TTC549 (cell line): ENCODE results near the gene CYP2R1.
"Not testable (repeated sequence)": the region's sequence is repeated elsewhere in the genome, so short reads cannot be mapped to it uniquely, and the experiment has no call there.

Experiments
- FAIRE-seq: peaks from 2 replicates; lab custom pipeline; 2012; peaks lifted over from hg19 to GRCh38; lab: Jason Lieb, UNC

Gene CYP2R1

GRCh38 chr11:14892577-14892976 is 546 bp upstream of the CYP2R1 start:
- FAIRE-seq, result no peak

DNA sequence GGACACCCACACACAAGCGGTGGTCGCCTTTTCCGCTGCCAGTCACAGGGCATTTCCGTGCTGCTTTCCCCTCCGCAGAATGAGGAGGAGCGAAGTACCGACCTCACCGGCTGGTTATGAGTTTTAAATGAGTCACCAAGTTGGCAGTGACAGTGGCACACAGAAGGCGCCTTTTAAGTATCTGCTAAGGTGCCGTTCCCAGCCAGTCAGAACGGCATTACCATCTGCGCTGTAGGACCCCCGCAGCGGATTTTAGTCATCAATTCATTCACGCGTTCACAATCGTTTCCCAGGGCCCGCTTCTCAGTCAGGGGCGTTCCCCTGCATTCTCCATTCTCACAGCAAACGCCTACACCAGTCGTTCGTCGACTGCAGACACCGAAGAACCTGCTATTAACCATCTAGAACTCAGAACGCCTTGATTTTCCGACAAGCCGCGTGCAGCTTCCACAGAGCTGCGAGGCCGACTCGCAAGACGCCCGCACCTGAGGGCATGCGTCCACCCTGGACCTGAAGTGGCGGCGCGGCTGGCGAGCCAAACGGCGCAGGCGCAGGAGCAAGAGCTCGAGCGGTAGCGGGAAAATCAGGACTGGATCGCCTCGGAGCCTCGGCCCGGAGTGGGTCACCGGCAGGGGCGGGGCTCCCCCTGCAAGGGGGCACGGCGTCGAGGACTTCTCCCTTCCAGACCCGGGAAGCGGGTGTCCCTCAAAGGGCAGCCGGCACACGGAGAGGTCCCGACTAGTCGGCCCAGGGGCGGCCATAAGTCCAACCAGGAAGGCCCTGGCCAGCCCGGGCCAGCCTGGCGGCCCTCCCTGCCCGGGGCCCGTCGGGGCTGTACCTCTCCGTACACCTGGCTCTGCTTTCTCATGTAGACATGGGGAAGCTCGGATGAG is 642 bp downstream of the CYP2R1 start:
- no peak for FAIRE-seq

DNA sequence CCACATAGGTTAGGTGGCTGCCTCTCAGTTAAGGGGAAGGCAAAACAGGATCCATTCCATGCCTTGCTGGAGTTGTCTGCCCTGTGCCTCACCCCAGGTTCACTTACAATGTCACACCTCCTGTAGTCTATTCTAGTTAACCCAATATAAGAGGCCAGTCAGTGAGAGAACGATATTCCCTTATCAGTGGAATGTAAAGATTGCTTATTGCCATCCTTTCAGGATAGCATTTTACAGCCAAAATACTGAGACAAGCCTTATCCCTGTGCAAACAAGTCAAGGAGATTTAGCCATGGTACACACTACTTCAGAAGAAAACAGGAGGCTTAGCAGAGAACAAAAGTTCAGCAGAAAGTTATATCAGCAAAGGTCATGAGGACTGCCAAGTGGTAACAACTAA is 5.5 kb downstream of the CYP2R1 start:
- FAIRE-seq, result no peak

DNA sequence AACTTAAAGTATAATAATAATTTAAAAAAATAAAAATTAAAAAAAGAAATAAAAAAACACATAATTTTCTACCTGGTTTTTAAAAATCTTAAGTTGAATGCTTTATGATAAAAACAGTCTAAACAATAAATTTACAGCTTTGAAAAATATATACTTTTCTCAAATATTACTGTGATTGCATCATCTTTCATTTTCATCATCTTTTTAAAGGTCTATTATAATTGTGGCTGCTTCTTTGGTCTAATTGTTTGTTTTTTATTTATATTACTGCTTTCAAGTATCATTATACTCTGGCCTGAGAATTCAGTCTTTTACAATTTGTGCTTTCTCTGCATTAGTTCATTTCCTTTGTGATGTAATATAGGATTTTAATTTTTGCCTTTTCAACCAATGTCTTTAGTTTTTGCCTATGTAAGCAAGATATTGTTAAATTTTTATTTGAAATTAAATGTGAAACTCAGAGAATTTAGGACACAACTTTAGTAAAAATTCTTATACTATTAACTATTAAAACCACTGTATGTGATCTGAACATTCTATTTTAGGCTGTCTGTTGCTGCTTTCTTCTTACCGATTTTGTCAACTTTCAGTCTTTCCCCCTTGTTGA is 7.3 kb downstream of the CYP2R1 start:
- no peak for FAIRE-seq

GRCh38 chr11:14883683-14884082 is 8.3 kb downstream of the CYP2R1 start:
- FAIRE-seq, result not testable (repeated sequence)

DNA sequence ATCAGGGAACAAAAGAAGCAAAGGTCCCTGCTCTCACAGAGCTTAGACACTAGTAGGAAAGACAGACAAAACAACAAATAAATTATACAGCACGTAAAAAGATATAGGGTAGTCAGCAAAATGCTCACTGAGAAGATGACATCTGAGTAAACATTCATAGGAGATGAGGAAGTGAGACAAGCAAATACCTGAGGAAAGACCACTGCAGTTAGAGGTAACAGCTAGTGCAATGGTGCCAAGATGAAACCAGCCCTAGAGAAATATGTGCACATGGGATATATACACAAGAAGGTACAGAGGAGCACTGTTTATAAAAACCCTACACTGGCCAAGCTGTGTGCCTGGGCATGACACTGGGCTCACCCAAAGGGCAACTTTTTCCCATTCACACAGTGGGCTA is 9.8 kb downstream of the CYP2R1 start:
- FAIRE-seq, result no peak

DNA sequence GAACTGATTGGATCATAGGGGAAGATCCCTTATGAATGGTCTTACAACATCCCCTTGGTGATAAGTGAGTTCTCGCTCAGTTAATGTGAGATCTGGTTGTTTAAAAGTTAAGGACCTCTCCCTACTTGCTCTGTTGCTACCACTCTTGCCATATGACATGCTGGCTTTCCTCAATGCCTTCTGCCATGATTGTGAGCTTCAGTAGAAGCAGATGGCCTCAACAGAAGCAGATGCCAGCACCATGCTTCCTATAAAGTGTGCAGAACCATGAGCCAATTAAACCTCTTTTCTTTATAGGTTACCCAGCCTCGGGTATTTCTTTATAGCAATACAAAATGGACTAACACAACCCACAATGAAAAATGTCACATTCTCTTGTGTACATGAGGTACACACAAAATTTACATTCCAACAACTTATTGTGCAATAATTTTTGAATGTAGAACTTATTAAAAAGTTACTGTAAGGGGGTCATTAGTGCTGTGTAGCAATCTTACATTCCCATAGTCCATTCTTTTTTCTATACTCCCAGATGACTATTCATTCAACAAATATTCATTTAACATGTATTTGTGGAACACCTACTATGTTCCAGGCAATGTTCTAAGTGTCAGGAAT is 10.3 kb downstream of the CYP2R1 start:
- FAIRE-seq, result no peak

GRCh38 chr11:14875163-14875562 is 16.9 kb downstream of the CYP2R1 start:
- FAIRE-seq, result no peak

GRCh38 chr11:14873632-14874031 is 18.4 kb downstream of the CYP2R1 start:
- no peak for FAIRE-seq

- no peak for FAIRE-seq
Measured at GRCh38 chr11:14872032-14872431, 20.0 kb downstream of the CYP2R1 start.

DNA sequence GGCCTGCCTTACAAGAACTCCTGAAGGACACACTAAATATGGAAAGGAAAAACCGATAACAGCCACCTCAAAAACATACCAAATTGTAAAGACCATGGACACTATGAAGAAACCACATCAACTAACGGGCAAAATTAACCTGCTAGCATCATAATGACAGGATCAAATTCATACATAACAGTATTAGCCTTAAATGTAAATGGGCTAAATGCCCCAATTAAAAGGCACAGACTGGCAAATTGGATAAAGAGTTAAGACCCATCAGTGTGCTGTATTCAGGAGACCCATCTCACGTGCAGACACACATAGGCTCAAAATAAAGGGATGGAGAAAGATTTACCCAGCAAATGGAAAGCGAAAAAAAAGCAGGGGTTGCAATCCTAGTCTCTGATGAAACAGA is 28.3 kb downstream of the CYP2R1 start:
- not testable (repeated sequence) for FAIRE-seq

DNA sequence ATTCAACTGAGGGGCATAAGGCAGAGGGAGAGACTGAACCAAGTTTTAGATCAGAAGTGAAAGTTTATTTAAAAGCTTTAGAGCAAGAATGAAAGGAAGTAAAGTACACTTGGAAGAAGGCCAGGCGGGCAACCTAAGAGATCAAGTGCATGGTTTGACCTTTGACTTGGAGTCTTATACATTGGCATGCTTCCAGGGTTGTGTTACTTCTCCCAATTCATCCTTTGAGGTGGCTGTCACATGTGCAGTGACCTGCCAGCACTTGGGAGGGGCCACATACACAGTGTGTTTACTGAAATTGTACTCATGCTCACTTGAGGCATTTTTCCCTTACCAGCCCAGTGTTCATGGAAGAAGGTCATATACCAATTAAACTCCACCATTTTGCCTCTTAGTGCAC is 30.4 kb downstream of the CYP2R1 start:
- FAIRE-seq, result no peak

- no peak for FAIRE-seq
Measured at GRCh38 chr11:14860511-14860910, 31.5 kb downstream of the CYP2R1 start.

DNA sequence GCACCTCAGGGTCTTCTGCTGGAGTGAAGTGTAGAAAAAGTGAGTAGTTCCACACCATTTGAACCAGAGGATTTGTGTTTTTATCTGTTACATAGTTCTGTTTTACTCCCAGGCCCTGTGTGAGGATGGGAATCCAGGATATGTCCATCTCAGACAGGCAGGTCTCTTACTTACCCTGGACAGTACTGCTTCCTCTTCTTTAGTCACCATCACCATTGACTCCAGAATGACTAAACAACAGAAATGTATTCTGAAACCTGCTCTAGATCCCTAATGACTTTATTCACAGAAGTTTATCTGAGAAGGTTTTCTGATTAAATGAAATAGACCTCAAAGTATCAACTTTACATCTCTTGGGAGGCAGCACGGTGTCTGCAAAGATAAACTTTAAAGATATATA is 33.6 kb downstream of the CYP2R1 start:
- FAIRE-seq, result no peak

GRCh38 chr11:14857621-14858020 is 34.4 kb downstream of the CYP2R1 start:
- FAIRE-seq, result no peak

- no peak for FAIRE-seq
Measured at GRCh38 chr11:14855890-14856289, 36.1 kb downstream of the CYP2R1 start.

GRCh38 chr11:14854057-14854456 is 38.0 kb downstream of the CYP2R1 start:
- no peak for FAIRE-seq

DNA sequence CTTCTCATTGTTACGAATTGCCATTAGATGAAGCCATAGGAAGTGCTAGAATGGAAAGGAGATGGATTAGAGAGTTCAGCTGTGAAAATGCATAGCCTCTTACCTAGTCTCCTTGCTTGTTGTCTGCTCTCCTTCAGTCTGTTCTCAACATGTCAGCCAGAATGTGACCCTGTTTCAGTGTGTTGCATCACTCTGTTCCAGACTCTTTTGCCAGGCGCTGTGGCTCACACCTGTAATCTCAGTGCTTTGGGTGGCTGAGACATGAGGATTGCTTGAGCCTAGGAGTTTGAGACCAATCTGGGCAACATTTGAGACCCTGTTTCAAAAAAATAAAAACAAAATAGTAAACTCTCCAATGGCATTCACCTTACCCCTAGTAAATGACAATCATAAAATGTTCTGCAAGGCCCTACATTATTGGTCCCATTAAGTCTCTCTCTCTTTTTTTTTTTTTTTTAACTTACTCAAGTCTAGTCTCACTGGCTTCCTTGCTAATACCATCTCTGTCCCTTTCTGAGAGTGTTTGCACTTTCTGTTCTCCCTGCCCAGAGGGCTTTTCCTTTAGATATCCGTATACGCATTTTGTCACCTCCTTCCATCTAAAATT is 39.4 kb downstream of the CYP2R1 start:
- FAIRE-seq, result no peak

DNA sequence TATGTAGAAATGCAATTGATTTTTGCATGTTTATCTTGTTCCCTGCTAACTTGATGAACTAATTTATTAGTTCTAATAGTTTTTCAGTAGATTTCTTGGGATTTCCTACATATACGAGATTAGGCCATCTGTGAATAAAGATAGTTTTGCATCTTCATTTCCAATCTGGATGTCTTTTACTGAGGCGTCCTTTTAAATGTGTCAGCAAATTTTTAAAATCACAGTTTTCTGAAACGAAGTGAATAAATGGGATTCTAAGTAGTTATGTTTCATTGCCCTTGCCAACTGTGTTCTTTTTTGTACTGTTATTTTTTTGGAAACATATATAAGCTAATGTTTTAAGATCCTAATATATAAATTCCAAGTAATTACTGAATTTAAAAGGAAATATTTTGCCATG is 50.0 kb downstream of the CYP2R1 start:
- FAIRE-seq, result no peak

DNA sequence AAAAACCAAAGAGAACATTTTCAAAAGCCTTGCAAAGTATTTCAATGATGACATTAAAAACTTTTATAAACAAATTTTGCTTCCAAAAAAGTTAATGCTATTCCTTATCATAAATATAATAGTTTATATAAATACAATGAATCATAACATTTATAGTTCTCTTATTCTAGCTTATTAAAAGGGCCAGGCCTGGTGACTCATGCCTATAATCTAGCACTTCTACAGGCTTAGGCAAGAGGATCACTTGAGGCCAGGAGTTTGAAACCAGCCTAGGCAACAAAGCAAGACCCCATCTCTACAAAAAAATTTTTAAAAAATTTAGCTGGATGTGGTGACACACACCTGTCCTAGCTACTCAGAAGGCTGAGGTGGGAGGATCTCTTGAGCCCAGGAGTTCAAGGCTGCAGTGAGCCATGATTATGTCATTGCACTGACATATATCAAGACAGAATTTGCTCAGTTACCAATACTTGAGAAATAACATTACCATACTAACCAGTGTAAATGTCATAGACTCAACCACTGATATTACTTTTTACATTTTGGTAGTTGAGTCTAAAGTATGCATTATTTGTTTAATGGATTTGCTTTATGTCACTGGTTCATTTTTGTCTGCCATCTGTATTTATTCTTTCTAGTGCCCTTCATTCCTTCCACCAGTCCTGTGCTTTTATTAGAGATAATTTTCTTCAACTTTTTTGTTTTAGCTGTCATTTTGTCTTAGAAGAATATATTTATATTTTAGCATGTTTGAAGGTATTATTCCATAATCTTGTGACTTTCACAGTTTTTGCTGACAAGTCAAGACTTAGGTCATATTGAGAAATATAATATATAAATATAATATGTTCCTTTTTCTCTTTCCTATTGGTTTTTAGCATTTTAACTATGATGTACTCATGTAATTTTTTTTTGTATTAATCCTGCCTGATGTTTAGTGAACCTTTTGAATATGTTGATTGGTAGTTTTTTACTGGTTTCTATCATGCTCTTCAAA is 56.2 kb downstream of the CYP2R1 start:
- no peak for FAIRE-seq
